Liver (tissue), 9 donors: ENCODE measurements around the gene IFI27L1. TPM values are rescaled to one million over a fixed set of nuclear protein-coding genes. Genes with fewer than 3 reads are reported as not detected.

ENCODE experiments used
- DNase-seq: peaks from one replicate; pipeline ENCODE4 v3.0.0-alpha.2; 2017; ENCODE audit warnings: low spot score
- H3K27ac ChIP-seq, 2 donors: one replicate each; pipeline ENCODE4 v1.7.0; 2013; ENCODE audit warnings: inconsistent platforms in 2 of 2, low read length in 2 of 2, control low read depth in 1 of 2, low read depth in 1 of 2, mild to moderate bottlenecking in 1 of 2
- H3K27me3 ChIP-seq, 4 donors: one replicate each; pipeline versions ENCODE4 v1.6.1 to v1.7.0; 2013; ENCODE audit warnings: low read length in 3 of 4, inconsistent platforms in 1 of 4, mild to moderate bottlenecking in 1 of 4, moderate library complexity in 1 of 4; ENCODE audit not compliant: control insufficient read depth in 4 of 4, insufficient read depth in 4 of 4
- H3K36me3 ChIP-seq, 4 donors: one replicate each; pipeline versions ENCODE4 v1.6.1 to v1.7.0; 2013; ENCODE audit warnings: low read length in 3 of 4, mild to moderate bottlenecking in 3 of 4, low read depth in 1 of 4, moderate library complexity in 1 of 4; ENCODE audit not compliant: control insufficient read depth in 4 of 4, insufficient read depth in 3 of 4
- H3K4me1 ChIP-seq, 4 donors: one replicate each; pipeline versions ENCODE4 v1.6.1 to v1.7.0; 2013; ENCODE audit warnings: low read length in 3 of 4, mild to moderate bottlenecking in 3 of 4, moderate library complexity in 1 of 4; ENCODE audit not compliant: control insufficient read depth in 4 of 4, insufficient read depth in 4 of 4
- H3K4me3 ChIP-seq, 3 donors: one replicate each; pipeline versions ENCODE4 v1.6.1 to v1.7.0; 2013; ENCODE audit warnings: low read length in 3 of 3, control low read depth in 1 of 3, low read depth in 1 of 3, mild to moderate bottlenecking in 1 of 3
- H3K9ac ChIP-seq, 2 donors: one replicate each; pipeline ENCODE4 v1.7.0; 2013; ENCODE audit warnings: low read length in 2 of 2, mild to moderate bottlenecking in 2 of 2, moderate library complexity in 2 of 2, control low read depth in 1 of 2, low read depth in 1 of 2
- H3K9me3 ChIP-seq, 4 donors: one replicate each; pipeline versions ENCODE4 v1.6.1 to v1.7.0; 2013; ENCODE audit warnings: low read length in 3 of 4; ENCODE audit not compliant: control insufficient read depth in 4 of 4
- EGR1 ChIP-seq, 2 donors: IDR thresholded peaks; 2 replicates each; pipeline ENCODE4 v1.6.1; 2016 to 2018; ENCODE audit warnings: antibody characterized with exemption in 2 of 2, low read depth in 2 of 2
- FOXA1 ChIP-seq: IDR thresholded peaks from 2 replicates; pipeline ENCODE4 v1.6.1; 2016; ENCODE audit warnings: antibody characterized with exemption
- HNF4A ChIP-seq, 2 donors: conservative IDR thresholded peaks; 2 replicates each; pipeline ENCODE4 v1.6.1; 2016; ENCODE audit warnings: antibody characterized with exemption in 2 of 2, mild to moderate bottlenecking in 2 of 2
- HNF4G ChIP-seq: IDR thresholded peaks from 2 replicates; pipeline ENCODE4 v1.6.1; 2016; ENCODE audit warnings: antibody characterized with exemption
- JUND ChIP-seq, 2 donors: IDR thresholded peaks; 2 replicates each; pipeline ENCODE4 v1.6.1; 2016; ENCODE audit warnings: antibody characterized with exemption in 2 of 2
- NR2F2 ChIP-seq: IDR thresholded peaks from 2 replicates; pipeline ENCODE4 v1.6.1; 2016; ENCODE audit warnings: antibody characterized with exemption
- RAD21 ChIP-seq, 2 donors: IDR thresholded peaks; 2 replicates each; pipeline ENCODE4 v1.6.1; 2016; ENCODE audit warnings: antibody characterized with exemption in 2 of 2, mild to moderate bottlenecking in 2 of 2
- REST ChIP-seq: IDR thresholded peaks from 2 replicates; pipeline ENCODE4 v1.6.1; 2016; ENCODE audit warnings: antibody characterized with exemption, mild to moderate bottlenecking
- RXRA ChIP-seq, 2 donors: IDR thresholded peaks; 2 replicates each; pipeline ENCODE4 v1.6.1; 2017 to 2018; ENCODE audit warnings: antibody characterized with exemption in 2 of 2, mild to moderate bottlenecking in 1 of 2
- TAF1 ChIP-seq: conservative IDR thresholded peaks from 2 replicates; pipeline ENCODE4 v1.6.1; 2016; ENCODE audit warnings: antibody characterized with exemption, mild to moderate bottlenecking
- YY1 ChIP-seq: IDR thresholded peaks from 2 replicates; pipeline ENCODE4 v1.6.1; 2016; ENCODE audit warnings: antibody characterized with exemption, mild to moderate bottlenecking
- ZBTB33 ChIP-seq: IDR thresholded peaks from 2 replicates; pipeline ENCODE4 v1.6.1; 2016; ENCODE audit warnings: antibody characterized with exemption
- WGBS: extraction: QIAGEN DNeasy Blood & Tissue Kit; methylation state at CpG from one replicate; pipeline ENCODE4 v1.1.7; 2013; 5-methylcytosine and 5-hydroxymethylcytosine counted together
- polyA plus RNA-seq, 2 donors: library from polyadenylated mRNA; stranded (reverse) in 1 of 2; unstranded in 1 of 2; fragments of 200-250 nt in 1 of 2; fragments of >200 nt in 1 of 2; fragmentation: Nextera tagmentation in 1 of 2; extraction: Ambion mirVana in 1 of 2; gene quantifications; one replicate each; pipeline versions ENCODE4 v1.2.1 to v1.2.3, GENCODE V29; 2013 to 2015
- total RNA-seq, 2 donors: library from RNA; depleted of rRNA; stranded (reverse); fragments of >200 nt; gene quantifications; one replicate each; pipeline ENCODE4 v1.2.3, GENCODE V29; 2014
- TF ChIP-seq, protein P1 (sequence below): fragments of 150-350 bp; IDR thresholded peaks from 2 replicates; pipeline ENCODE4 v1.5.1; 2017; ENCODE audit warnings: improper control_type of control experiment, low read depth, low read length; ENCODE audit not compliant: missing input control
- TF ChIP-seq, protein P2 (sequence below): IDR thresholded peaks from 2 replicates; pipeline ENCODE4 v1.6.1; 2016; ENCODE audit warnings: antibody characterized with exemption
- TF ChIP-seq, protein P3 (sequence below): IDR thresholded peaks from 2 replicates; pipeline ENCODE4 v1.6.1; 2016; ENCODE audit warnings: antibody characterized with exemption
- donor health status: healthy.
- donor health status: healthy.
- donor health status: healthy.
- donor health status: healthy.
- donor health status: healthy.

IFI27L1 gene
- total and polyA plus RNA-seq, 4 donors = 3.7 to 8.1 (median 5.6) TPM

- TF ChIP-seq HNF4A (conservative IDR thresholded peaks at IDR 0.05) (no peak), YY1 (no peak), TAF1 (no peak), RXRA (IDR thresholded peaks at IDR 0.05) (no peak), HNF4G (no peak)
- TF ChIP-seq, protein P1, sequence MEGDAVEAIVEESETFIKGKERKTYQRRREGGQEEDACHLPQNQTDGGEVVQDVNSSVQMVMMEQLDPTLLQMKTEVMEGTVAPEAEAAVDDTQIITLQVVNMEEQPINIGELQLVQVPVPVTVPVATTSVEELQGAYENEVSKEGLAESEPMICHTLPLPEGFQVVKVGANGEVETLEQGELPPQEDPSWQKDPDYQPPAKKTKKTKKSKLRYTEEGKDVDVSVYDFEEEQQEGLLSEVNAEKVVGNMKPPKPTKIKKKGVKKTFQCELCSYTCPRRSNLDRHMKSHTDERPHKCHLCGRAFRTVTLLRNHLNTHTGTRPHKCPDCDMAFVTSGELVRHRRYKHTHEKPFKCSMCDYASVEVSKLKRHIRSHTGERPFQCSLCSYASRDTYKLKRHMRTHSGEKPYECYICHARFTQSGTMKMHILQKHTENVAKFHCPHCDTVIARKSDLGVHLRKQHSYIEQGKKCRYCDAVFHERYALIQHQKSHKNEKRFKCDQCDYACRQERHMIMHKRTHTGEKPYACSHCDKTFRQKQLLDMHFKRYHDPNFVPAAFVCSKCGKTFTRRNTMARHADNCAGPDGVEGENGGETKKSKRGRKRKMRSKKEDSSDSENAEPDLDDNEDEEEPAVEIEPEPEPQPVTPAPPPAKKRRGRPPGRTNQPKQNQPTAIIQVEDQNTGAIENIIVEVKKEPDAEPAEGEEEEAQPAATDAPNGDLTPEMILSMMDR = no peak
Observed at GRCh38 chr14:94100847-94101246, 19.7 kb downstream of the IFI27L1 start (continued).

- H3K9me3 ChIP-seq = no peaks in the 10 kb centered on the region
- TF ChIP-seq, protein P1 = no peak
- TF ChIP-seq HNF4A (conservative IDR thresholded peaks at IDR 0.05) (no peak), JUND (IDR thresholded peaks at IDR 0.05) (no peak), EGR1 (IDR thresholded peaks at IDR 0.05; ENCODE audit: low read depth in 2 of 2) (no peak), TAF1 (no peak), HNF4G (no peak), RAD21 (IDR thresholded peaks at IDR 0.05) (no peak), FOXA1 (no peak), REST (no peak), YY1 (no peak), NR2F2 (no peak), ZBTB33 (no peak)
- TF ChIP-seq, protein P2, sequence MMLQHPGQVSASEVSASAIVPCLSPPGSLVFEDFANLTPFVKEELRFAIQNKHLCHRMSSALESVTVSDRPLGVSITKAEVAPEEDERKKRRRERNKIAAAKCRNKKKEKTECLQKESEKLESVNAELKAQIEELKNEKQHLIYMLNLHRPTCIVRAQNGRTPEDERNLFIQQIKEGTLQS = no peak
- TF ChIP-seq, protein P3, sequence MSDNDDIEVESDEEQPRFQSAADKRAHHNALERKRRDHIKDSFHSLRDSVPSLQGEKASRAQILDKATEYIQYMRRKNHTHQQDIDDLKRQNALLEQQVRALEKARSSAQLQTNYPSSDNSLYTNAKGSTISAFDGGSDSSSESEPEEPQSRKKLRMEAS = no peak
- H3K36me3 ChIP-seq = no peaks in the 10 kb centered on the region
- H3K9ac ChIP-seq = no peak overlapping the region
- no peaks in the 10 kb centered on the region for H3K27me3 ChIP-seq
- no peaks in the 10 kb centered on the region for H3K4me1 ChIP-seq
- H3K4me3 ChIP-seq = no peak overlapping the region
- H3K27ac ChIP-seq = no peak overlapping the region
- WGBS = 95% methylated on average over 10 of the region's 10 CpGs
- DNase-seq = no peak
Observed at GRCh38 chr14:94101748-94102147, 20.6 kb downstream of the IFI27L1 start.
